SK-N-SH treated with all-trans-retinoic acid at 6 μM for 48 hours (cell line): ENCODE data around the gene UROC1.

Experiments used
- ZC3H10 ChIP-seq: fragments of 250-450 bp; sonication (Bioruptor Pico); IDR thresholded peaks from 2 replicates; pipeline ENCODE4 v1.5.1; 2021; ENCODE audit warnings: mild to moderate bottlenecking, moderate library complexity
- ZNF70 ChIP-seq: fragments of 450-650 bp; formaldehyde crosslinking; IDR thresholded peaks from 2 replicates; pipeline ENCODE4 v1.5.0; 2020; ENCODE audit warnings: mild to moderate bottlenecking, moderate library complexity
- TF ChIP-seq, protein P1 (sequence below): fragments of 250-450 bp; sonication (Bioruptor Pico); IDR thresholded peaks from 2 replicates; pipeline ENCODE4 v1.5.1; 2020; ENCODE audit warnings: low read depth, mild to moderate bottlenecking, moderate library complexity

GRCh38 chr3:126530171-126531050 is 12.8 kb upstream of the UROC1 start:
- TF ChIP-seq, protein P1, sequence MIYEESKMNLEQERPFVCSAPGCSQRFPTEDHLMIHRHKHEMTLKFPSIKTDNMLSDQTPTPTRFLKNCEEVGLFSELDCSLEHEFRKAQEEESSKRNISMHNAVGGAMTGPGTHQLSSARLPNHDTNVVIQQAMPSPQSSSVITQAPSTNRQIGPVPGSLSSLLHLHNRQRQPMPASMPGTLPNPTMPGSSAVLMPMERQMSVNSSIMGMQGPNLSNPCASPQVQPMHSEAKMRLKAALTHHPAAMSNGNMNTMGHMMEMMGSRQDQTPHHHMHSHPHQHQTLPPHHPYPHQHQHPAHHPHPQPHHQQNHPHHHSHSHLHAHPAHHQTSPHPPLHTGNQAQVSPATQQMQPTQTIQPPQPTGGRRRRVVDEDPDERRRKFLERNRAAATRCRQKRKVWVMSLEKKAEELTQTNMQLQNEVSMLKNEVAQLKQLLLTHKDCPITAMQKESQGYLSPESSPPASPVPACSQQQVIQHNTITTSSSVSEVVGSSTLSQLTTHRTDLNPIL: no peak
- no peak for TF ChIP-seq ZNF70 (CRISPR knock-in tag)
- TF ChIP-seq ZC3H10 (CRISPR knock-in tag): no peak
